AG20443 (cell line): Measurements from ENCODE around the gene NRAP.
"Not testable (repeated sequence)": the region's sequence is repeated elsewhere in the genome, so short reads cannot be mapped to it uniquely, and the experiment has no call there.

Experiments used
- DNase-seq: peaks from one replicate; pipeline ENCODE4 v3.0.0; 2012; ENCODE audit warnings: low spot score, mixed read lengths

NRAP gene

GRCh38 chr10:113681533-113682470, 18.0 kb upstream of the NRAP start:
- no peak for DNase-seq

DNA sequence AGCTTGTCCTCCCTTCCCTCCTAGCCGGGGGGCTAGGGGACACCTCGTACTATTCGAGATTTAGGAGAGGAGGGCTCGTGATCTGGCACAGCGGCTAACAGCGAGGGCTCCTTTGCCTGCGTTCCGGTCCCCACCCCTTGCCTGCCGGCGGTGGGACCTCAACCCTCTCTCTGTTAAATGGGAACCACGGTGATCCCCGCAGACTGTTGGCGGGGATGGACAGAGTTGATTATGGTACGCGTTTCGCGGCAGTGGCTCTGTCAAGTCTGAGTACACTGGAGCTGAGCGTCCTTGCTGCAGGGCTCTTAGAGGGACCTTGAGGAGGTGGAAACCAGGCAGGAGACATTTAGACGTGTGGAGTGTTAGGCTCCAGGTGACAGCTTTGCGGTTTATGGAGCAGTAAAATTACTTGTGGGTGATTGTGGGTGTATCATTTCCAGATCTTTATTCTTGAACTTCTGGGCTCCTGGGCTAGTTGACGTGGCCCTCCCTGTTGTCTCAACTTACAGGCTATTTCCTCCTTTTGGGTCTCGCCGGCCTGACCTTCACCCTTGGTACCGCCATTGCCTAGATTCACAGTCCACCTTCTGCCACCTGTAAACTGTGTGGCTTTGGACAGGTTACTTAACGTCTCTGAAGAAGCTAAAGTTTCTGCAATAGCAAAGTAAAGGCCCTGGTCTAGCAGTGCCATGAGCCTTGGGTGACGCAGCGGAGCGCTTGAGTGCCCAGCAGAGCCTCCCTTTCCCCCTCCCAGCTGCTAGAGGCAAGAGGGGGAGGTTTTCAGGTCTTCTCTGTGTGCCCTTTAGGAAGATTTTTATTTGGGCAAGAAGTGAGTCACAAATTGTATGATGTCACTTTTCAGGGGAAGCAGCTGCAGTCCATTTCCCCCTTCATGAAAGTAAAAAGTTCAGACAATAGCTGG, 16.6 kb upstream of the NRAP start:
- peak; percentile 51 for DNase-seq

DNA sequence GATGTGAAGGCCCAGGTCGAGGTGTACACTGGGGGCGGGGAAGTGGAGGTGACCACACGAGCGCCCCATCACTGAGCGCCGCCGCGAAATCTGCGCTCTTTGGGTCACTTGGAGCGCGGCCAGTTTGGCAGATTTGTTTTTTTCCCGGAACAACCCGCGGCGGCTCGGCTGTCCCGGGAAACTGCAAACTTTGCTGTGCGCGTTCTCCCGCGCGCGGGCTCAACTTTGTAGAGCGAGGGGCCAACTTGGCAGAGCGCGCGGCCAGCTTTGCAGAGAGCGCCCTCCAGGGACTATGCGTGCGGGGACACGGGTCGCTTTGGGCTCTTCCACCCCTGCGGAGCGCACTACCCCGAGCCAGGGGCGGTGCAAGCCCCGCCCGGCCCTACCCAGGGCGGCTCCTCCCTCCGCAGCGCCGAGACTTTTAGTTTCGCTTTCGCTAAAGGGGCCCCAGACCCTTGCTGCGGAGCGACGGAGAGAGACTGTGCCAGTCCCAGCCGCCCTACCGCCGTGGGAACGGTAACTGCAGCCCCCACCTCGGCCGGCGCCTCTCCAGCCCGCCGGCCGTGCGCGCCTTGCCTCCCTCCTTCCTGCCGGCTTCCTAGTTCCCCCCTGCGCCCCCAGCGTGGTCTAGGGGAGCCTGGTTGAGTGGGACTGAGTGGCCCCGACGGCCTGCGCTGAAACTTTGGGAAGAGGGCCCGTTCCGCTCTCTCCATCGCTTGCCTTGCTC, 15.8 kb upstream of the NRAP start, which contains the start of gene CASP7:
CASP7 (plus strand) TSS at position 450 of the 727 bp plus-strand sequence. CDS start 17,582 bp downstream, outside the sequence.
- DNase-seq = peak; percentile 90

GRCh38 chr10:113666682-113667252, 2.9 kb upstream of the NRAP start:
- DNase-seq = peak; percentile 30

GRCh38 chr10:113665806-113666354, 2.0 kb upstream of the NRAP start:
- DNase-seq = peak; percentile 90

DNA sequence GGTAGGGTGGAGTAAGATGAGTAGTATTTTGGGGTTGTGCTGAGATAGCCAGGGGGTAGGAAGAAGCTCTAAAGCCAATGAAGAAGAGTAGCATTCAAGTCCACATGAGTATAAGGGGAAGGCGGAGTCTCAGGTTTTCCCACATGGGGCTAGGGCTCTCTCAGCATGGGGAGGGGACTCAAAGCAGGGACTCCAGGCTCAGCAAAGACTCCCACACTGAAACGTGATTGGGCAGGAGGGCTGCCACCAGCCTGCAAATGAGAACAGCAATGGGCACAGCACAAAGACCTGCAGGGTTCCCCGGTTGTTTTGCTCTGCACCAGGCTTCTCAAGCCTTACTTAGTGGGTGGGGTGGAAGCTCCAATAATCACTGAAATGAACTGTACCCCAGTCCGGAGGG, 1.5 kb upstream of the NRAP start:
- no peak for DNase-seq

- DNase-seq = no peak
These were observed 699 bp downstream of the NRAP start for GRCh38 chr10:113663142-113663541.

GRCh38 chr10:113661332-113661731, 2.5 kb downstream of the NRAP start:
- no peak for DNase-seq

DNA sequence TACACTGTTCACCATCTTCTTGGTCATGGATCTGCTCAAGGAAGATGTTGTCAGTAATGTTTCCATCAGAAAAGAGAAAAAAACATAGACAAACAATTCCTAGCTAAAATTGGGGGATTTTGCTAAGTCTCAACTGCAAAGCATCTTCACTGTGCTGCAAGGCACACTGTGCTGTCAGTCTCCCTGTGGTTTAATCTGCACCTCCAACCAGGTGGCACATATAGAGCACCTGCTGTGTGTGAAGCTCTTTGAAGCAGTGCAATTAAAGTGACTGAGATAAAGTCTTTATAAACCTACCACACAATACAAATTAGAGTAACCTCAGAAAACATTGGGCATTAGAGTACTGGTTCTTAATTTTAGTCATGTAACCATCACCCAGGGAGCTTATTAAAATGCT, 6.3 kb downstream of the NRAP start:
- DNase-seq = no peak

DNA sequence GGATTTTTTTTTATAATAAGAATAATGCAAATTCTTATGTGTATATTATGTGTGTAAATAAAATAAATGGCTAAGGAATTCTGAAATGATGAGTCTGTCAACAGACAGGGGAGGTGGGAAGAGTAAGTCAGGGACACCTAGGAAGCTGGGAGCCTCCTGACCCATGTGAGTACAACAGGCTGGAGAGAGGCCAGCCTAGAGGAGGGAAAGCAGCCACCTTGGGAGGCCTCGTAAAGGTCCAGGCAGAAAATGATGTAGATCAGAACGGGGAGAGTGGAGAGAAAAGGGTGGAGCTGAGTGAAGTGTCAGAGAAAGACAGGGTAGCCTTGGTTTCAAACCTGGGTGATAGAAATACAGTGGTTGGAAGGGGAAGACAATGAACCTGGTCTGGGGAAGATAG, 6.9 kb downstream of the NRAP start:
- no peak for DNase-seq

DNA sequence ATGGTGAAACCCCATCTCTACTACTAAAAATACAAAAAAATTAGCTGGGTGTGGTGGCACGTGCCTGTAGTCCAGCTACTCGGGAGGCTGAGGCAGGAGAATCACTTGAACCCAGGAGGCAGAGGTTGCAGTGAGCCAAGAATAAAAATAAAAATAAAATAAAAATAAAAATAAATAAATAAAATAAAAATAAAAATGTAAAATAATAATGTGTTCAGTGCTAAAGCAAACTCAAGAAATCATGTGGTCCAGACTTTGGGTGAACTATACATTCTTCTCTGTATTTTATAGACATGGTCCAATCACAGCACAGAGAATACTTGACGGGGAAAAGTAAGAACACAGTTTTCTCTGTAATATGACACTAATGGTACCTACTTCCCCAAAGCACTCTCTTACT, 11.4 kb downstream of the NRAP start:
- not testable (repeated sequence) for DNase-seq

- no peak for DNase-seq
These were observed 11.9 kb downstream of the NRAP start for GRCh38 chr10:113651898-113652297.

GRCh38 chr10:113651021-113651420, 12.8 kb downstream of the NRAP start:
- no peak for DNase-seq

DNA sequence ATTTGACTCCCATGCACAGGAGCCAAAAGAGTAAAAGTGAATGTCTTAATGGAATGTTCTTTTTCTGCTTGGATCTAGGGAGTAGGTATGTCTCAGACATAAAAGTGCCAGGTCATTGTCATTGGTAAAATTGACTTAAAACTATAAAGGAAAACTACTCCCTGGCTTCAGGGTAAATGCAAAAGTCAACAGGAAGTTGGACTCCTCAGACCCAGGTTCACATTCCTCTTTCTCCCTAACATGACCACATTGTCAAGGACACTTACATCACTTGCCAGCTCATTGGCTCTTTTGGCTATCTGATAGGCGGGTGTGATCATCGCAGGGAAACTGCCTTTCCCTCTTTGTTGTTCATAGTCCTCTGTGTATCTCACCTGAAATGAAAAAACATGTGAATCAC, 13.7 kb downstream of the NRAP start:
- no peak for DNase-seq

- DNase-seq = no peak
These were observed 15.4 kb downstream of the NRAP start for GRCh38 chr10:113648478-113648877.

DNA sequence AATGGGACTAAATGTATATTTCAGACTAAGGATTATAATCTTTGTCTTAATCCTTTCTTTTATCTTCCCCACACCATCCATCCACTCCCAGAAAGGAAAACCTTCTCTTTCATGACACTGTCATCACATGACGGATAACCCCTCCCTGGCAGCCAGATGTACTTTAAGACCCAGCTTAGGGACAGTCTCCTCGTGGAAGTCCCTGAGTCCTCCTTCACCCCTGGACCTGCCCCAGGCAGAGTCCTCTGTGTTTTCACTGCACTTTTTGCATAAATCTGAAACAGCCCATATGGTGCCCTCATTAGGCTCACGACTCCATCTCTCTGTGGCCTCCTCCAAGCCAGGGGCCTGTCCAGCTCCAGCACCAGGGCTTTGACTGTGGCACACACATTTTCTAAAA, 16.0 kb downstream of the NRAP start:
- DNase-seq = no peak

- peak; percentile 26 for DNase-seq
These were observed 17.3 kb downstream of the NRAP start for GRCh38 chr10:113646336-113647201.

GRCh38 chr10:113644185-113645120, 19.4 kb downstream of the NRAP start:
- peak; percentile 61 for DNase-seq

DNA sequence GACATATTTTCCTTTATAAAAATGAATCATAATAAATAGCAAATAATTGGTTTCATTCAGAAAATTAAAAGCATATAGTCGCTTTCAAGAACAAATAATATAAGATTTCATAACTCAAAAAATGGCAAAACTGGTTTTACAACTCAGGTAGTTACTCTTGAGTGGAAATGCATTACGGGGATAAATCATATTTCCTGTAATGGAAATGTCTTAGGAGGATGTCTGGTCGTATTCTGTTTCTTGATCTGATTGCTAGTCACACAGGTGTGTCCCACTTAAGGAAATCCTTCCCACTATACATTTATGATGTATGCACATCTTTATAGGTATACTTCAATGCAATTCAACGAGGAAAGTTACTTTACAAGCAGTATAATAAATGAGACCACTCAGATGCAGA, 20.7 kb downstream of the NRAP start:
- no peak for DNase-seq
